GM18508 (cell line): ENCODE measurements around the gene NAP1L5.

Experiments
- ATAC-seq: cut with Tn5 transposase; IDR thresholded peaks from one replicate; pipeline ENCODE4 v1.9.1; 2021; ENCODE audit warnings: moderate number of reproducible peaks; ENCODE audit not compliant: insufficient read depth, unreplicated experiment

The NAP1L5 gene

GRCh38 chr4:88672987-88673386, 24.6 kb downstream of the NAP1L5 start:
- no peak for ATAC-seq

GRCh38 chr4:88661739-88662138, 35.9 kb downstream of the NAP1L5 start:
- ATAC-seq = no peak

GRCh38 chr4:88660446-88661294, 37.0 kb downstream of the NAP1L5 start:
- ATAC-seq = no peak

- ATAC-seq = no peak
Observed at GRCh38 chr4:88659890-88660208, 37.8 kb downstream of the NAP1L5 start.

- ATAC-seq = peak; percentile 92
Observed at GRCh38 chr4:88659055-88659889, 38.4 kb downstream of the NAP1L5 start.

DNA sequence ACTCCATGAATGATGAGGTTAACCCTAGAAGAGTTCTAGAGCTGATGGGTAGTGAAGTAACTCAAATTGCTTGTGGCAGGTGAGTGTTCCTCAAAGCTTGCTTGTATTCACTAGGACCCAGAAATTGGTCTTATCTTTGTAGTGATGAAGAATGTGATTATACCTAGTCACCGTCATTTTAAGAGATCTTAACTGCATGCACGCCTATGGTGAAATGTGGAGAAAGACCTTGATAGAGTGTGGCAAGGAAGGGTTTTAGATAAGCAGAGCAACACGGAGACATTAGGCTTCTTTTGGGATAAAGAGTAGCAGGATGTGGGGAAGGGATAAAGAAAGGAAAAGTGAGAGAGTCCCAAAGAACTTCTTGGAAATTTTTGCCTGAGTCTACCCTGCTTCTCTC, 42.4 kb downstream of the NAP1L5 start:
- no peak for ATAC-seq

DNA sequence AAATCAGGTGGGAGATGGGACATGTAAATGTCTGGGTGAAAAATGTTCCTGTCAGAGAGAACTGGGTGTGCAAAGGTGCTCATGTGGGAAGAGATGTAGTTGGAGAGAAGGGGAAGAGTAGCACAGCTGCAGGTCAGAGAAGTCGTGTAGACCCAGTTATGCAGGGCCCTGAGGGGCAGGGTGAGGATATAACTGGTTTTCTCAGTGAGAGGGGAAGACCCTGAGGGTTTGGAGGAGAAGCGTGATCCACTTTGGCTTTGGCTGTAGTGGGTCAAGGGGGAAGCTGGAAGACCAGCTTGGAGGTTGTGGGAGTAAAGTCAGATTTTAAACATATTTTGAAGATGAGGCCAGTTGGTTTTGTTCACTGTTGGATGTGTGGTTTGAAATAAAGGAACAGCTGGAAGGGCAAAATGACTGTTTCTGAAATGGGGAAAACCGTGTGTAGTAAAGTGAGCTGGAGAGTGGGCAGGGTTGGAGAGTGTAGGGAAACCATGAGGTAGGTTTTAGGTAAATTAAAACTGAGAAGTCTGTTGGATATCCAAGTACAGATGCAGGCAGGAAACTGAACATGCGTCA, 44.2 kb downstream of the NAP1L5 start:
- no peak for ATAC-seq

DNA sequence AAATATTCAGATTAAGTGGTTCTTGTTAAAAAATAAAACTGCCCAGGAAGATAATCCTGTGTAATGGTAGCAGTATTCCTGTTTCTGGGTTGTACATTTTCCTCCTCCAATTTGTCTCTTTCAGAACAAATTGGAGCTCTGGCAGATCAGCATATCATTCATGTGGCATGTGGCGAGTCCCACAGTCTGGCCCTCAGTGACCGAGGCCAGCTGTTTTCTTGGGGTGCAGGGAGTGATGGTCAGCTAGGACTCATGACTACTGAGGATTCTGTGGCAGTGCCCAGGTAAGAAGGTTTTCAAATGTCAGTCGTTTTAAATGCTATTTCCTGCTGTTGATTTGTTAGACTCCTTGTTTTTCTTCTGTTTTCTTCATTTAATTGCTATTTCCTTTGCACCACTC, 47.9 kb downstream of the NAP1L5 start:
- no peak for ATAC-seq

DNA sequence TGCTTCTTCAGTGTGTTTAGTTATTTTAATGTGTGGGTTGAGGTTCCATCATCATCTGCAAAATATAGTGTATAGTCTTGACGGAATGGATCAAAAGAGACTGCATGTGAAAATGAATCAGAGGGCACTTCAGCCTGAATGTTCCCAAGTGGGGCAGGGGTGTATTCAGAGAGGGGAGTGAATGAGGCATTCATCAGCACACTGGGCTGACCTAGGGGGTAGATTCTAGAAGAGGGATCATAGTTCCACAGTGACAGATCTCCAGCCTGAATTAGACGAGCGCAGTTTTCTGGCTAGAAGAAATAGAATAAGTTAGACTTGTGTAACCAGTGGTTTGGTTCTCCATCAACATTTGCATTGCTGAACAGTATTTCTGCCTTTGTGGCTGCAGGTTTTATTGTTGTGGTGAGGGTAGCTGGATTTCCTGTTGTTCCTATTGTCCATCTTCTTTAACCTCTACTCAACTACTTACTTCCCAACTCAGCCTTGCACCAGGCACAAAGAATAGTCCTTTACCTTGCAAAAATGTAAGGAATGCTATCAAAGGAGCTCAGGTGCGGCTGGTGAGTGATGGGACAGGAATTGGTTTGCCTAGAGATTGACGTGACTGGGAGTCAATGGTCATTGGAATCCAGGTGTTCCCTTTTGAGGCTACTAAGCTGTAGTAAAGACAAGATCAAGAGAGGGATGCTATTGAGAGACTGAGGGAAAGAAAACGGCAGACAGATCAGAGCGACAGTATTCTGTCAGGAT, 50.9 kb downstream of the NAP1L5 start:
- no peak for ATAC-seq

DNA sequence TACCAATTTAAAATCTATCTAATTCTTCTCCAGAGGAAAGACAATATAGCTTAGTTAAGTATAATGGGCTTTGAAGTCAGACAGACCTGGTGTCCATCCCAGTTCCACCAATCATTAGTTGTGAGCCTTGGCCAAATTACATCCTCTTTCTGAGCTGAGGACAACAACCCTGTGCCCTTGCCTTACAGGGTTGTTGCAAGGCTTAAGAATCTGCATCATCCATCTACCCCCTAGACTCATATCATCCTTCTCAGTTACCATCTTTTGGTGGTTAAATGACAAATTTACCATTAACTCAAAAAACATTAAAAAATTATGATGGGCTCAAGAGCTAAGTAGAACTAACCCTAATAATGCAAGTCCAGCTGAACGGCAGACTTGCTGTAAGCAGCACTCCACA, 51.6 kb downstream of the NAP1L5 start:
- ATAC-seq = no peak
